Pancreas (tissue), 10 donors: Measurements from ENCODE around the gene CUTC. TPM values are rescaled to one million over a fixed set of nuclear protein-coding genes. Genes with fewer than 3 reads are reported as not detected.

Experiments
- ATAC-seq, 4 donors: fragments of 200-7000 bp; cut with Tn5 transposase; one replicate each; pipeline versions ENCODE4 v1.8.0 to v1.9.1; 2020; ENCODE audit warnings: mild to moderate bottlenecking in 4 of 4, moderate library complexity in 4 of 4
- DNase-seq, 6 donors: peaks; one replicate each; pipeline ENCODE4 v3.0.0-alpha.2; 2020
- FAIRE-seq: peaks from 2 replicates; lab custom pipeline; 2012; peaks lifted over from hg19 to GRCh38; lab: Jason Lieb, UNC
- H3K27ac ChIP-seq, 4 donors: fragments of 200-600 bp; sonication (generic); 1 replicate in 3 of 4; 2 replicates in 1 of 4; pipeline versions ENCODE4 v1.5.0 to v1.8.0; 2020
- H3K27me3 ChIP-seq, 4 donors: fragments of 200-600 bp; one replicate each; pipeline ENCODE4 v1.8.0; 2021
- H3K36me3 ChIP-seq, 3 donors: fragments of 200-600 bp; sonication (generic) in 1 of 3; one replicate each; pipeline versions ENCODE4 v1.5.0 to v1.8.0; 2020 to 2021
- H3K4me1 ChIP-seq, 3 donors: fragments of 200-600 bp; one replicate each; pipeline ENCODE4 v1.8.0; 2021
- H3K4me3 ChIP-seq, 4 donors: fragments of 200-600 bp; sonication (generic) in 2 of 4; one replicate each; pipeline versions ENCODE4 v1.5.0 to v1.8.0; 2020 to 2021
- H3K9me3 ChIP-seq, 4 donors: fragments of 200-600 bp; one replicate each; pipeline ENCODE4 v1.8.0; 2021
- WGBS, 2 donors: extraction: QIAGEN DNeasy Blood & Tissue Kit; methylation state at CpG; one replicate each; pipeline ENCODE4 v1.1.7; 2013; 5-methylcytosine and 5-hydroxymethylcytosine counted together
- intact Hi-C, 3 donors: fragments of 100-400 bp; cut with DNase I; formaldehyde crosslinking; loops; one replicate each; pipeline versions ENCODE4 v1.11.1 to v1.14.2; 2022
- polyA plus RNA-seq, 2 donors: library from polyadenylated mRNA; stranded (reverse); fragments of 200-250 nt; gene quantifications; one replicate each; pipeline ENCODE4 v1.2.3, GENCODE V29; 2013
- total RNA-seq, 6 donors: library from RNA; stranded (reverse); fragmentation: NEBNext Ultra II Directional in 4 of 6; extraction: Animal tissue kit (Norgen Biotek cat#: 25700) in 4 of 6; gene quantifications; one replicate each; pipeline versions ENCODE4 v1.2.1 to v1.2.4, GENCODE V29; 2021 to 2023
- TF ChIP-seq, protein P1 (sequence below), 4 donors: fragments of 200-600 bp; sonication (generic) in 3 of 4; IDR thresholded peaks; one replicate each; pipeline versions ENCODE4 v1.5.0 to v1.8.0; 2021; ENCODE audit warnings: antibody characterized with exemption in 4 of 4
- donor health status: healthy with polysubstance abuse.
- donor health status: DM: no; HTN: no; CAD: no; lungs with moderate emphysema.
- donor health status: DM: no; HTN: no; CAD: no.
- donor health status: control.
- donor health status: control.
- donor health status: Bipolar disorder and iron deficiency.
- donor health status: DM: yes; HTN: yes; CAD: no.
- donor health status: DM: no; HTN: no; CAD: no.
- donor health status: DM: no; HTN: no; CAD: no.
- donor health status: DM: yes; HTN: yes; CAD: no.

The CUTC gene
- total and polyA plus RNA-seq, 8 donors: 5.4 to 14.5 (median 8.6) TPM

DNA sequence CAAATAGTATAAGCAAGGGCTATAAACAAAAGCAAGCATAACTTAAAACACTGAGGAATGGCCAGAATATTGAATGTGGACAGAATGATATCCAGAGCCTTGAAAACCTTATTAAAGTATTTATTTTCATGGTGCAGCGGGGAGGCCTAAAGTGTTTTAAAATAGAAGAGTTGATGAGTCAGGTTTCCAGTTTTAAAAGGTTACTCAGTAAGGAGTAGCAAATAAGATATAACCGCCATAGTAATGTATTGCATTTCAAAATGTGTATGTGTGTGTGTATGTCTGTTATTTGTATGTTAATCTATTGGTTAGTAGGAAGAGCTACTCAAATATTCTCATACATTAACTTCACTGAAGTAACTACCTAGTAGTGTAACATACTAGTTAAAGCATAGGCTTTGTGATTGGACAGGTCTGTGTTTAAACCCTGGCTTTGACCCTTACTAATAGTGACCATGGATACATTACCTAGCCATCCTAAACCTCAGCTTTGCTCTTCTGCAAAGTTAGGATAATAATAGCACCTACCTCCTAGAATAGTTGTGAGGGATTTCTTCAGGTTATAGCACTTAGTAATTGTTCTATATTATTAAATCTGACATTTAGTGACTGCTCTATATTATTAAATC lies 16.9 kb downstream of the CUTC start:
- H3K4me3 ChIP-seq: no peak overlapping the region
- peaks cover 0 to 42% (median 14%) of the 10 kb centered on the region in 3 donors for H3K36me3 ChIP-seq
- no peaks in the 10 kb centered on the region for H3K4me1 ChIP-seq
- TF ChIP-seq, protein P1, sequence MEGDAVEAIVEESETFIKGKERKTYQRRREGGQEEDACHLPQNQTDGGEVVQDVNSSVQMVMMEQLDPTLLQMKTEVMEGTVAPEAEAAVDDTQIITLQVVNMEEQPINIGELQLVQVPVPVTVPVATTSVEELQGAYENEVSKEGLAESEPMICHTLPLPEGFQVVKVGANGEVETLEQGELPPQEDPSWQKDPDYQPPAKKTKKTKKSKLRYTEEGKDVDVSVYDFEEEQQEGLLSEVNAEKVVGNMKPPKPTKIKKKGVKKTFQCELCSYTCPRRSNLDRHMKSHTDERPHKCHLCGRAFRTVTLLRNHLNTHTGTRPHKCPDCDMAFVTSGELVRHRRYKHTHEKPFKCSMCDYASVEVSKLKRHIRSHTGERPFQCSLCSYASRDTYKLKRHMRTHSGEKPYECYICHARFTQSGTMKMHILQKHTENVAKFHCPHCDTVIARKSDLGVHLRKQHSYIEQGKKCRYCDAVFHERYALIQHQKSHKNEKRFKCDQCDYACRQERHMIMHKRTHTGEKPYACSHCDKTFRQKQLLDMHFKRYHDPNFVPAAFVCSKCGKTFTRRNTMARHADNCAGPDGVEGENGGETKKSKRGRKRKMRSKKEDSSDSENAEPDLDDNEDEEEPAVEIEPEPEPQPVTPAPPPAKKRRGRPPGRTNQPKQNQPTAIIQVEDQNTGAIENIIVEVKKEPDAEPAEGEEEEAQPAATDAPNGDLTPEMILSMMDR (IDR thresholded peaks at IDR 0.05): no peak
- no peak overlapping the region for H3K27ac ChIP-seq
- DNase-seq: no peak
- no peak for ATAC-seq
- H3K27me3 ChIP-seq: no peaks in the 10 kb centered on the region
- intact Hi-C loops: no loop called here
- 88 to 94% methylated on average over 2 of the region's 2 CpGs for WGBS, 2 donors
- FAIRE-seq: no peak
- no peaks in the 10 kb centered on the region for H3K9me3 ChIP-seq

DNA sequence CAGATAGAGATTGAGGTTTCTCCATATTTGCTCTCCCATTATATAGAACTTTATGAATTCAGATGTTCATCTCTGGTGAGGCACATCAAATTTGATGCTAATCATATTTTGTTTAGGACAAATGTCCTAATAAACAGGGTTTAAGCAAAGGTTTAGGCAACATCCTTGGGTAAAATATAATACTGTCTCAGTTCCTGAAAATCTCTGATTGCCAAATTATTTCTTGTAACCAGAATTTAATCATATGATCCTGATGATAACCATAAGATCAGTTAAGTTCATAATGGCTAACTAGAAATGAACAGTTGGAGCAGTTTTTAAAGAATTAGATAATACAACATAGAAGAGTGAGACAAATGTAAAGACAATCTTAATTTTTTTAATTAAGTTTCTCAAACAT lies 18.6 kb downstream of the CUTC start:
- TF ChIP-seq, protein P1 (IDR thresholded peaks at IDR 0.05): no peak
- no peaks in the 10 kb centered on the region for H3K27me3 ChIP-seq
- intact Hi-C loops: no loop called here
- no peak overlapping the region for H3K27ac ChIP-seq
- no peaks in the 10 kb centered on the region for H3K9me3 ChIP-seq
- H3K4me3 ChIP-seq: no peak overlapping the region
- no peaks in the 10 kb centered on the region for H3K4me1 ChIP-seq
- no peak for DNase-seq
- H3K36me3 ChIP-seq: peaks cover 0 to 49% (median 12%) of the 10 kb centered on the region in 3 donors
- no peak for FAIRE-seq
- ATAC-seq: no peak

DNA sequence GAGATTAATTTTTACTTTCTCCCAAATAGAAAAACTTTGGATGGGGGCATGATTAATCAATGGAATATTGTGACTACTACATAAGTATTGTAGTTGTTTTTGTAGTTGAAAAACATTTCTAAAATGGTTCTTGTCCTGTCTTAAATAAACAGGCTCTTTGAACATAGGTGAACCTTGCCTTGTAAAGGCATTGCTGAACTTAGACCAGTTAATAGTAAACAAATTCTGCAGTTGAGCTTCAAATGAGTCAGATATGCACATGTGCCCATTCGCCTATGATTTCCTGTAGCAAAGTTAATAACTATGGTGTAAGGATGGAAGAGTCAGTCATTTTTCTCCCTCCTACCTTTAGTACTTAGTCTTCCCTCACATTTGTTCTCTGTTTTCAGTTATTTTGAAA lies 22.6 kb downstream of the CUTC start:
- TF ChIP-seq, protein P1 (IDR thresholded peaks at IDR 0.05): no peak
- Histone ChIP-seq H3K4me1 (no peaks in the 10 kb centered on the region), H3K27me3 (no peaks in the 10 kb centered on the region), H3K36me3 (peaks cover 0 to 48% (median 5%) of the 10 kb centered on the region in 3 donors), H3K4me3 (no peak overlapping the region), H3K9me3 (no peaks in the 10 kb centered on the region), H3K27ac (no peak overlapping the region)
- WGBS, 2 donors: 93 to 94% methylated on average over 1 of the region's 1 CpG
- ATAC-seq: no peak
- intact Hi-C loops: no loop called here
- FAIRE-seq: no peak
- DNase-seq: no peak

DNA sequence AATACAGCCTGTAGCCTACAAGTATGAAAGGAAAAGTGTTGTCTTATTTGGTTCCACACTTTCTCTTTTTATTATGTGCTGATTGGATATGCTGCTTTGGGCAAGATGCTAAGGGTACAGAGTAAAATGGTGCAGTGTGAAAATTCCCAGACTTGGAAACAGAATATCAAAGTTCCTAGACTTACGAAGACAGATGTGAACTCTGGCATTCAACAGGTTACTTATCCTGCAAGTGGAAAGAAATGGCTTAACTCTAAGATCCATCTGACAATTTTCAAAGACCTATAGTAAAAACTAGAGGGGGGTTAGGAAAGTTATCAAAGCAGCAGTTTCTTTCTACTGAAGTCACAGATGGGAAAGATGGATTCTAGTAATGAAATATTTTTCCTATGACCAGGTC lies 24.1 kb downstream of the CUTC start:
- Histone ChIP-seq H3K36me3 (peaks cover 0 to 51% (median 5%) of the 10 kb centered on the region in 3 donors), H3K4me1 (no peaks in the 10 kb centered on the region), H3K4me3 (no peak overlapping the region), H3K9me3 (no peaks in the 10 kb centered on the region), H3K27me3 (no peaks in the 10 kb centered on the region), H3K27ac (no peak overlapping the region)
- ATAC-seq (no peak), DNase-seq (no peak), FAIRE-seq (no peak)
- WGBS, 2 donors: 95 to 96% methylated on average over 1 of the region's 1 CpG
- intact Hi-C loops: no loop called here
- TF ChIP-seq, protein P1 (IDR thresholded peaks at IDR 0.05): no peak

DNA sequence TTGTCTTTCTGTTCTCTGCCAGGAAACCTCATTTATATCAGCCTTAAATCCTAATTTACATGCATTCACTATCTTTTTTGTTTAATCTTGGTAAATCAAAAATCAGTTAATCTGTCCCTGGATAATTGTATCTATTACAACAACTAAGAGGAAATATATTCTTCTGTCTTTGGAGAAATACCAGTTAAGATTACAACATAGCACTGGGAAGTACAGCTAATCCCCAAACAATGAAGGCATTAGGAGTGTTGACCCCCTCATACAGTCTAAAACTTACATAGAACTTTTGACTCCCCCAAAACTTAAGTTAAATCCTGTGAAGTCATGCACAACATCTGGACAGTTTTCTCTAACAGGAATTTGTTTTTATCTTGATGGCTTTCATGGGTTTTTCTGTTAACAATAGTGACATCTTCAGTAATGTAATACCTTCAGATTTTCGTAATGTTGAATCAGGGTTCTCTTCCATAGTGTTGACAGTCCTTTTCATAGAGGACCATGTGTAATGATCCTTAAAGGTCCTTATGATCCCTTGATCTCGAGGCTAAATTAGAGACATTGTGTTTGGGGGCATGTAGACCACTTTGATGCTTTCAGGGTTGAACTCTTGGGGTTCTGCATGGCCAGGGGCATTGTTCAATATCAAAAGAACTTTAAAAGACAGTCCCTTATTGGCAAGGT lies 26.3 kb downstream of the CUTC start:
- TF ChIP-seq, protein P1 (IDR thresholded peaks at IDR 0.05): no peak
- Histone ChIP-seq H3K9me3 (no peaks in the 10 kb centered on the region), H3K36me3 (peaks cover 0 to 41% (median 5%) of the 10 kb centered on the region in 3 donors), H3K27ac (no peak overlapping the region), H3K27me3 (no peaks in the 10 kb centered on the region), H3K4me1 (no peaks in the 10 kb centered on the region), H3K4me3 (no peak overlapping the region)
- no peak for DNase-seq
- WGBS, 2 donors: 91 to 92% methylated on average over 2 of the region's 2 CpGs
- intact Hi-C loops: no loop called here
- ATAC-seq: peak in 1 of 4 donors; percentile 29
- no peak for FAIRE-seq
